HG03159 (cell line): ENCODE results near the gene LGI2.
"Not testable (repeated sequence)": the region's sequence is repeated elsewhere in the genome, so short reads cannot be mapped to it uniquely, and the experiment has no call there.

Experiments used
- ATAC-seq: cut with Tn5 transposase; IDR thresholded peaks from one replicate; pipeline ENCODE4 v1.9.1; 2021; ENCODE audit warnings: mild to moderate bottlenecking, moderate library complexity; ENCODE audit not compliant: unreplicated experiment

The LGI2 gene

DNA sequence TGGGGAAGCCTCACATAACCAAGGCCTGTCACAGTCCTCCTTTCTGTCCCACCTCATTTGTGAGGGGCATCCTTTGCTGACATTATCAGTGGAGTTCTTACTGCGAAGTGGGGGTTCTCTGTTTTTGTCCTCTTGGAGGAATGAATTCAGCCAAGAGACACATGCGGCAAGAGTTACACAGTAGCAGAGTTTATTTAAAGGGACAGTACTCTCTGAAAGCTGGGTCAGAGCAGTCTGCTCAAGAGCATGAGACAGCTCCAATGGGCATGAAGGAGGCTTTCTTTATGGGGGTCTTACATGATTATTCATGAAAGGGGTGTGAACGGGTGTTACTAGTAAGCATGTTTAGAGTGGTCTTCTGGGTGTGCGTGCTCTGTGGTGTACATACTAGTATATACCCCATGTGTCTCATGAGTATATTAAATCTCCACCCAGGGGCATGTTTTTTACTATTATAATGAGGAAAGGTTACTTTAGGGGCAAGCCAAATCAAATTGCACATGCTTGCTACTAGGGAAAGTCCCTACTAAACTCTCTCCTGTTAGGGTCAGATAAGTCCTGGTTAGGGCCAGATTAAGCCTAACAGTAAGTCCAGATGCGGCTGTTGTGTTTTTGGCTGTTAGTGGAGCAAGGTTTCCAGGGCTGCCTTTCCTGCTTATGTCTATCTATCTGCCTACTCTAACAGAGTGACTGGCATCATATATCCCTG is 19.8 kb upstream of the LGI2 start:
- ATAC-seq: no peak

DNA sequence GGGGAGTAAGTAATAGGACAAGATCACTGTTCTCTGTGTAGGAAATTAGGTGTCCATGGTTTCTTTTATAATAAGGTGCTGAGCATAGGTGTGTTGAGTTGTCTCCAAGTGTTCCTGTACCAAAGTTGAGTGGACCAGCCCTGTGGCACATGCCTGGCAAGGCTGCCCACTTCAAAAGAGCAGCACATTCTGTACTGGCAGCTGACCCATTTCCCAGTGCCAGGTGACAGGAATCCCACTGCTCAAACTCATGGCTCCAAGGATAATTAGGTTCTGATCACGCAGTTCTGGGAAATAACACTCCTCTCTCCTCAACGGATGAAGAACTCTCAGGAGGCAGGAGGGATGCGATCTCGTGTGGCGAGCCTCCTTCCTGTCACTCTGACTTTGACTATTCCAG is 12.8 kb upstream of the LGI2 start:
- ATAC-seq: no peak

DNA sequence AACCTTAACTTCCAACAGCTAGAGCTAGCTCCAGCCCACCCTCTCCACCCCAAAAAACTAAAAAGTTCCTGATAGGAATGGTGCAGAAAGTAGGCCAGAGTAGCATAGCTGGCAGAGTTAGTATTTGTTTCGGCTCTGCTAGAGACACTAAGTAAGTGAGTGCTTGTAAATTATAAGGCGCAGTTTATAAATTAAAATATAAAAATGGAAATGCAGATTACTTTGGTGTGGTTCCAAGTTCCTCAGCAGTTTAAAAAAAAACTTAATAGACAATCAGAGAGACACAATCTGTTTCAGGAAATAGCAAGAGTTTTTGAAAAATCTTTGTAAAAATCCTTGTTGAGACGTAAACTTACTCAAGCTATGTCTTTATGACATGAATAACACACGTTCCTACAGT is 2.8 kb upstream of the LGI2 start:
- no peak for ATAC-seq

DNA sequence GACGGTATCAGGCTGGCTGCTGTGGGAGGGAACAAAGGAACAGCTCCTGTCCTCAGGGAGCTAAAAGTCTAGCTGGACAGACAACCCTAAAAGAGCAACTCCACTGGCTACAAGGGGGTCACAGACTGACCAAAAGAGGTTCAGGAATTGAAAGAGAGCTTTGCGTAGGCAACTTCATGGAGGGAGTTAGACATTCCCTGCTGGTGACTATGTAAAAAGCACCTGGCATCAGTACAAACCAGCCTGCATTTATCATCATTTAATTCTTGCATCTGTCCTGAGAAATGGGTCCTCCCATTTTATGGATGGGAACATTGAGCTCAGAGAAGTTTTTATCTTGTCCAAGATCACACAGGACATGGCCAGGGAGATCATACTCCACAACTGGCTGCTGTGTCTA is 1.4 kb upstream of the LGI2 start:
- no peak for ATAC-seq

DNA sequence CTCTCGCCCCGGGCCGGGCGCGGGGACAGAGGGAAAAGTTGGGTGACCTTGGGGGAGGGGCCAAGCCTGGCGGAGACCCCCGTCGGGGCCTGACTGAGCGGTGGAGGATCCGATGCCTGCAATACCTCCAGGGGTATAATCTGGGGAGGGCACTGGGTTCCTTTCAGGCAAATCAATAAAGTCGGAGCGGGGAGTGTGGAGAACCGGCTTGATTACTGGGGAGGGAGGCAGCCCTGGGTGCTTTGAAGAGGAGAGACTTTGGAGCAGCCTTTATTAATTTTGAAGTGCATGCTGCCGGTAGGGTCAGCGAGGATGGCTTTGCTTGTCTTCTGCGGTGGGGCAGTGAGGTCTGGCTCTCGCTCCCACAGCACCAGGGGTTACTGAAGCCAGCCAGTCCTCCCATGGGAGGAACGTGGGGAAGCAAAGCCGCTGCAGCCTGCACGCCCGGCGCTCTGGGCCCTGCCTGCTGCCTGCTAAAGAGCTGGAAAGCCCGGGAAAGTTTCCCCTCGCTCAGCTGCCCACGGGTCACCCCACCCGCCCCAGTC is 403 bp upstream of the LGI2 start:
- ATAC-seq: no peak

DNA sequence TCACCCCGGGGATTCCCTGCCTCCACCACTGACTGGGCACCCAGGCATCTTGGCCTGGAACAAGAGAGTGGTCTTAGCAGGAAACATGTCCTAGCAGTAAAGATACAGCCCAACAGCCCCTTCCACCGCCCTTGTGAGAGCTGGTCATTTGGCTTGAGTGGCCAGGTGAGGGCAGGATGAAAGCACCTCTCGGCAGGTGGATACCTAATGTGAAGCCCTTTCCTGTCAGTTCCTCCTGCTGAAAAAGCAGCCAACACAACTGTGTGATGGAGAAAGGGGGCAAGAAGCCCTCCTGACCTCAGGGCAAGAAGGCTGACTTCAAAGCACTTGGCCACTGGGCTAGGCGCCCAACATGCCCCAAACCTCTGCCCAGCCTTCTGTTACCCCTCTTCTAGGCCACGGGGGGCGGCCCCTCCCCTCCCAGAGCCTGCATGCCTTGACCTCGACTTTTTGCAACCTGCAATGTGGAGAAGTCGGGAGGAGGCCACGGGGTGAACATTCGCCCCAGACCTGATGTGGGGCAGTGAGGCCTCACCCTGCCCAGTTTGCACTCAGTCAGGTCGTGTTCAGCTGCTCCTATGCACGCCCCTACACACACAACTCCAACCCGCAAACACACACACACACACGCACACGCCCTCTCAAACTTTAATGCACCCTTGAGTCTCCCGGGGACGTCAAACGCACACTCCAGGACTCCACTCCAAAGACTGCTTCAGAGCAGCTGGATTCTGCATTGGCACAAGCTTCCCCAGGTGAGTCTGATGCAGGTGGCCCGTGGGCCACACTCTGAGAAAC is 1.1 kb downstream of the LGI2 start:
- no peak for ATAC-seq

DNA sequence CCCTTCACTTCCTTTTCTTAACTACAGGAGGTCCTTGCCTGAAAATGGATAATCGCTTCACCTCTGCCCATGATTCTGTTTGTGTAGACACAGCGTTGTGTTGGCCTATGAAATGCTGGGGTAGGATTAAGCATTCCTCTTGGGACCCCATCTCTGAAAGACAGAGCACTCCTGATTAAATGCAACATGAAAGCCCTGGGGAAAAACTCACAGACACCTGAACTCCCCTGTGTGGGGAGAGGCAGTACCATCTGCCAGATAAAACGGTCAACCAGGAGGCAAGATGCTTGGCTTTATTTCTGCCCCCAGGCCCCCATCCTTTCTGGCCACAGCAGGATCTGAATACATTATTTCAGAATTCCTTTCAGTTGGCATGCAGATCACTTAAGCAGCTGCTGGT is 1.9 kb downstream of the LGI2 start:
- ATAC-seq: no peak

DNA sequence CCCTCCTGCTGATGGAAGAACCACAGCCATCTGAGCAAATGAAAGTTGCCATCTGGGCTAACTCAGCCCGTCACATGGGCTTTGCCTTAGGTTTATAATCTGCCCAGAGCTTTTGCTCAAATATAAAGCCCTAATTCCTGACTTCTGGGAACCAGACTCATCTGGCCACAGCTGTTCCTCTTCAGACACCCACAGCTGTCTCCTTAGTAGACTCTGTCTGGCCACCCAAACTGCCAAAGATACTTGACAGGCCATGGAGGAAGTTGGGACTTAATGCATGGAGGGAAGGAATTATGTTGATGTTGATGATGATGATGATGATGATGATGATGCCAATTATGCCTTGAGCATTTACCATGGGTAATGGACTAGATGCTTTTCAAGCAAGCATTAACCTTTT is 8.0 kb downstream of the LGI2 start:
- ATAC-seq: no peak

DNA sequence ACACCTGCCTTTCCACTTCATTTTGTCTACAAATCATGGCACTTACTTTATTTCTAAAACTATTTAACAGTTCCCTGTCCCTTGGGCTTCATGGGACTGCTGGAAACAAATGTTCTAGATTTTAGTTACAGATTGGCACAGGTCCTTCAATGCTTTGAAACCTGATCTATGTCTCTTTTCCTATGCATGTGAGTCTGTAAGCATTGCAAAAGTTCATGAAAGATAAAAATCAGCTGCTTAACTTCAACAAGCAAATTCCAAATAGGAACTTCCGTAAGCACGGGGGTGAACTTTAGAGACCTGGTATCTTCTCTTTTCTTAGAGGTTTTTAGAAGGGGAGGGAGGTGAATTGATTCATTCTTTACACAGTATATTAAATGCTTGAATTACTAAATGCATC is 9.5 kb downstream of the LGI2 start:
- no peak for ATAC-seq

DNA sequence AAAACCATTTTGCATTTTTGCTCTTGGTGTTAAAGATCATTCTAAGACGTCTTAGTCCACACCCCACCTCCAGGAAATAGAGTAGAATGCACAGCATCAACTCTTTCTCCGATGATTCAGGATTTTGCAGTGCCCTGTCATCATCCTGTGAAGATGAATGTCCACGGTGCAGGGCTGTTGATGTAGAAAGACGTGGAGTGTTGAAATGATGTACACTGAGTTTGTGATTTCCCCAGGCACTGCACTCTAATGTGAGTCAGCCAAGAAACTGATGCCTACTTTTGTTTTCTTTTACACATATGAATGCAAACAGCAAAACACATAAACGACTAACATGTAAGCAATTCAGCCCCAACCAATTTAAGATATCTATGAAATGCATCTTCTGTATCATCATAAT is 10.5 kb downstream of the LGI2 start:
- ATAC-seq: no peak

DNA sequence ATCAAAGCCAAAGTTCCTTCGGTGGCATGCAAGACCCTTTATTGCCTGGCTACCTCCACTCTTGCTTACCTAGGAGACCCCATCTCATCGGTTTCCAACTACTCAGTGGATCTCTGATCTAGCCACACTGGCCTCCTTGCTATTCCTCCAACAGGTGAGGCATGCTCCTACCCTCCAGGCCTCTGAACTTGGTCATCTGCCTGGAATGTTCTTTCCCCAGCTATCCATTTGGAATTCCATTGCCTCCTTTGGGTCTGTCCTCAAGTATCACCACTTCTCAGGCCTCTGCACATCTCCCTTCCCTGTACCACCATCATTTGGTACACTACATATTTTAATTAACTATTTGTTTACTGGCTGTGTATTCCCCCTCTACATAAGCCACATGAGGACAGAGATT is 11.2 kb downstream of the LGI2 start:
- no peak for ATAC-seq

DNA sequence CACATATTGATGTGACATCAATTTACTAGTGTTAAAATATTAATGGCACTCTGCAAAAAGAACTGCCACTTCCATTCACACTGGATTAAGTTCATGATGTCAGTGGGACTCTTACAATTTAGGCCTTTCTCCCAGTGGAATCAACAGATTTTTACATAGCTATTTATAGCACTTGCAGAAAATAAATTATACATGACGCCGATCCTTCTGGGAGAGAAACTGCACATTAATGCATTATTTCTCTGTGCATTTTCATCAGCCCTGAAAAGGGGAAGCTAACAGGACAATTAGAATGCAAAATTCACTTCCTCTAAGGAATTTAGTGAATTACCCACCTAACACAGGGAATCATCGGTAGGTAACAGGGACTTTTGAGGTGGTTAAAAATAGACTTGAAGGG is 15.7 kb downstream of the LGI2 start:
- no peak for ATAC-seq

DNA sequence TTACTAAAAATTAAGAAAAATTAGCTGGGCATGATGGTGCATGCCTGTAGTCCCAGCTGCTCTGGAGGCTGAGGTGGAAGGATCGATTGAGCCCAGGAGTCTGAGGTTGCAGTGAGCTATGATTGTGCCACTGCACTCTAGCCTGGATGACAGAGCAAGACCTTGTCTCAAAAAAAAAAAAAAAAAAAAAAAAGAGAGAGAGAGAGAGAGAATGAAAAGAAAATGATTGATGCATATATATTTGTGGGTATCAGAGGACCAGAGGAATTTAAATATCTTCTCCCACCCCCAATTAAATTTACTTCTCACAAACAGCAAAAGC is 16.1 kb downstream of the LGI2 start:
- ATAC-seq: not testable (repeated sequence)

DNA sequence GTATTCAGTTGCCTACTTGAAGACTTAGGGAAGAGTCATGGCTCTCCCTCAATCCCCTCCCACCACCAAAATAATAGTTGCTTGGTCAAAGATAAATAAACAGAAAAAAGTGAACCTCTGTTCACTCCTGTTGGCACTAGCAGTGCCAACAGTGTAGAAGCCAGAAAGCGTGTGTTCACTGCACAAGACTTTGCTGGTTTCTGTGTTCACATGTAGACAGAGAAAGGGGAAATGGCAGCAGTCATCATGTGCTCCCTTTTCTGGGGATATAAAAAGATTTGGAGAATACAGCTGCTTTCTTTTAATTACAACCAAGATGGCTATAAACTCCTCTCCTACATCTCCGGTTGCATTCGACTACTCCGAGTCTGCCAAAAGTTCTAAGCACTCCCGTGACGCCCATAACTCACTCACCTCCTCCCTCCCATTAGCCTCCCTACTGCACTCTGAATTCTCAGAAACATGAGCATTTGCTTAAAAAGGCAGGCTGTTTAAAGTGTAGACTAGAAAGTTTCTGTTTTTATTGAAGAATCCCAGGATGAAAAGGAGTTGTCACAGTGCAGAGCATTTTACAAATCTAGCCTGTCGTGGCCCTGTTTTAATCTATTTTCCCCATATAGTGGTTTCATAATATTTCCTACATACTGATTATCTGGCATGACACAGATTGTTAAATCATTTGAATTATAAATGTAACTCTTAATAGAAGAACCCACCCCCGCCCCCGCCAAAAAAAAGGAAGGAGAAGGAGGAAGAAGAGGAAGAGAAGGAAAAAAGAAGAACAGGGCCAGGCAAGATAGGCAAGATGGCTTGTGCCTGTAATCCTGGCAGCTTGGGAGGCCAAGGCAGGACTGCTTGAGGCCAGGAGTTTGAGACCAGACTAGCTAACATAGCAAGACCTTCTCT is 16.7 kb downstream of the LGI2 start:
- no peak for ATAC-seq

DNA sequence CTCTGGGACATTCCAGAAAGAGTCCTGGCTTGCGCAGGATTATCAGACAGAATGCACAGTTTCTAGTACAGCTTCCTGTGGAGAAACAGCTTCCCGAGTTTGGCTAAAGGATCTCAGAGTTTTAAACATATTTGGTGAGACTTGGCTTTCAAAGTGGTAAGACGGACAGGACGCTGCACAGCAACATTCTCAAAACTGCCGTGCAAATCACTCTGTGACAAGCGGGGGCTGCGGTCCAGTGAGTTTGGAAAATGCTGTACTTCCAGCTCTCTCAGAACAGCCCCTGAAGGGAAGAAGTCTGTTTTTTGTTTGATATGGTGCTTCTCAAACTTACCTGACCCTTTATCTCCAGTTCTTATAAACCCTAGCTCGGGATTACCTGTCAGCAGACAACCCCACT is 18.1 kb downstream of the LGI2 start:
- no peak for ATAC-seq

DNA sequence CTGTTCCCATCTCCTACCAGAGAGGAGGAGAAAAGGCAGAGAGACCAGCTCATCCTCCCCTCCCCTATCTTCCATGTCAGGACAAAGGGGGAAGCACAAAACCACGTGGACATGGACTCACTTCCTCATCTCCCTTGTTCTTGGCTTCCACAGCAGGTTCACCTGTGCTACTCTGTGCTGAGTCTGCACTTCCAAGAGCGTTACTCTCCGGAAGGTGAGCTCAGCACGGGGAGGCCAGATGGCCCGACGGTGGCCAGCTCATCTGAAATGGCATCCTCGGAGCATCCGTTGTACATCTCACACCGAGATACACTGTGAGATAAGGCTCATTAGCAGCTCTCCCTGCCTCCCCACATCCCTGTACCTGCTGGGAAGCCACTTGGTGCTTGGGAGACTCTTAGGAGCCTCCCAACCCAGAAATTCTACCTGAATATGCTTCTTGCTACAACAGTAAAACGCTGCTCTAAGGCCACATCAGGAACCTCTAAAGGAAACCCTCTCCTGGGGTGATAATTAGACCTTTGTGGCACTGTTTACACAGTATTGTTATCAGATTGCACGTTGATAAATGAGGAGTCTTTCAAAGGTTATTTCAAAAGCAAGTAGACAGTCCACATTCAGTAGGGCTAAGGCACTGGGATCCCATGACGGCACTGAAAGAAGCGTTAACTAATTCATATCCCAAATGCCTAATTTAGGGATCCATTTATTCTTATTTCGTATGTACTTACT is 19.4 kb downstream of the LGI2 start:
- ATAC-seq: no peak

DNA sequence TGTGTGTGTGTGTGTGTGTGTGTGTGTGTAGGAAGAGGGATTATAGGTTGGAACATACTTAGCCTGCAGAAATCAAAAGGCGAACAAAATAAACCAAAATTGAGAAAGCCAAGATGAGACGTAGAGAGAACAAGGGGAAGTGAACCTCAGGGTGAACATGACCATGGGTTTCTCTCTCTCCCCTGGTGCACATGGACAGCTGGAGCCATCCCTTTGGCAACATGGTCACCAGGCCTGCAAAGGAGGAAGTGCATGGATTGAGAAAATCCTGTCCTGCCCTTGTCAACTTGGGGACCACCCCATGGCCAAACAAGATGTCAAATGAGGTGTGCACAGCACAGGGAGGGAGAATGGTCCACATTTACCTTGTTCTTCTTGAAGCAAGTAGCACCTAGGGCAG is 23.1 kb downstream of the LGI2 start:
- no peak for ATAC-seq

DNA sequence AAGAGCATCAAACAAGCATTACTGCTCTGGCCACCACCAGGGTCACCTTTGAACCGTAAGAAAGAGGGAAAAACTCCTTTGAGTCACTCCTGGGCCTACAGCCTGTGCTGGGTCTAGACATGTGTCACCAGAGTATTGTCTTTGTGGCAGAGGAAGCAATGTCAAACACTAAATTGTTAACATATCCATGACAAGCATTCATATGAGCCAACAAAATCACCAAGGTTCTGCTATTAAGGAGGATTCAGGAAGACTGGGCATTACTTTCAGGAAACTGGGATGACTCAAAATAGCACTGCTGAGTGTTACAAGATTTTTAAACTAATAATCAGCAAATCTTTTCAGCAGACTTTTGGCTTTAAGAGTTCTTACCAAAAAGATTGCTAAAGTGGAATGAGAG is 28.1 kb downstream of the LGI2 start:
- ATAC-seq: no peak

DNA sequence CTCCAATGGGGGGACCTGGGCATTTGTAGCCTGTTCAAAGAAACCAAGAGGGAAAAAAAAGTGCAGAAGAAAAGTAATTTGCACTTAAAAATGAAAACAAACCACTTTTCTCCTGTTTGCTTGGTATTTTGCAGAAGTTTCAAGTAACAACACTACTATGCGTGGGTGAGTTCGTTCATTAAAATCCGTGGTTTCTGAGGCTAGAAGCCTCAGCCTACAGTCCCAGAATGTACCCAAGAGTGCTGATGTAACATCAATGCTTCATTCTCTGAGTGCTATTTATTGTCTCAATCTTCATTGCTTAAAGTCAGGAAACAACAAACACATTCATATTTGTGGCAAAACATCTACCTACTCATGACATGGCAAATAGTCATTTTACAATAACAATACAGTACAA is 29.2 kb downstream of the LGI2 start:
- ATAC-seq: no peak

DNA sequence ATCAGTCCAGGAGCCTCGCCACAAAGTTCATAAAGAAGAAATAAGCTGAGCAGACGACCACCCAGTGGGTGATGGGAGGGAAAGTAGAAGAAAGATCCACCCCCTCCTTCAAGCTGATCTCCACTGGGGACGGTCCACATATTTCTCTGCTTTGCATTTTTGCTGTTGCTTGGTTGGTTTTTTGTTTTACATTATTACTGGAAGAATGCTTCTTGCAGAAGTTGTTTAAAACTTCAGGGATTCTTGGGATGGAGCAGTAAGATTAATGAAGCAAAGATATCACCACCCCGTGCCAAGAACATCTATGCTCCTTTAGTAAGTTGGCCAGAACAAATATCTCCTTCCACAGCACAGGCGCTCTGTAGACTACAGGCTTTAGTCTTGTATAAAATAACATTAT is 30.1 kb downstream of the LGI2 start:
- no peak for ATAC-seq
